Esophagus squamous epithelium (tissue), 5 donors: ENCODE measurements around the gene CEP20. TPM values are rescaled to one million over a fixed set of nuclear protein-coding genes. Genes with fewer than 3 reads are reported as not detected.
A peak's percentile ranks its signal among the peaks of the same experiment; 100 is the strongest.

Experiments
- DNase-seq: peaks from one replicate; lab custom pipeline; 2025; lab: John Stamatoyannopoulos, UW
- H3K27ac ChIP-seq, 4 donors: fragments of 200-600 bp; sonication (generic); one replicate each; pipeline ENCODE4 v1.5.1; 2016 to 2019; ENCODE audit warnings: mild to moderate bottlenecking in 1 of 4
- H3K27me3 ChIP-seq, 4 donors: fragments of 200-600 bp; sonication (generic); 1 replicate in 3 of 4; 2 replicates in 1 of 4; pipeline versions ENCODE4 v1.5.1 to v1.6.0; 2017 to 2021; ENCODE audit warnings: antibody characterized with exemption in 1 of 4
- H3K36me3 ChIP-seq, 3 donors: fragments of 200-600 bp; sonication (generic); one replicate each; pipeline ENCODE4 v1.5.1; 2016 to 2019
- H3K4me1 ChIP-seq, 3 donors: fragments of 200-600 bp; sonication (generic); one replicate each; pipeline ENCODE4 v1.5.1; 2017 to 2019
- H3K4me3 ChIP-seq, 4 donors: fragments of 200-600 bp; sonication (generic); 1 replicate in 3 of 4; 2 replicates in 1 of 4; pipeline ENCODE4 v1.5.1; 2016 to 2019; ENCODE audit warnings: mild to moderate bottlenecking in 2 of 4, moderate library complexity in 1 of 4
- H3K9me3 ChIP-seq, 3 donors: fragments of 200-600 bp; sonication (generic); one replicate each; pipeline ENCODE4 v1.5.1; 2016 to 2019
- CTCF ChIP-seq, 6 experiments: fragments of 450-650 bp in 4 of 6; fragments of 200-600 bp in 2 of 6; sonication (generic) in 2 of 6; IDR thresholded peaks; one replicate each; pipeline ENCODE4 v1.5.1; 2016 to 2019; ENCODE audit warnings: antibody characterized with exemption in 6 of 6, mild to moderate bottlenecking in 4 of 6, moderate library complexity in 4 of 6
- POLR2A ChIP-seq, 4 donors: fragments of 450-650 bp; IDR thresholded peaks; one replicate each; pipeline ENCODE4 v1.6.1; 2017; ENCODE audit warnings: antibody characterized with exemption in 4 of 4, mild to moderate bottlenecking in 4 of 4, moderate library complexity in 3 of 4
- WGBS, 2 donors: methylation state at CpG; one replicate each; pipeline ENCODE4 v1.1.5; 2018; 5-methylcytosine and 5-hydroxymethylcytosine counted together
- intact Hi-C: fragments of 100-400 bp; cut with DNase I; formaldehyde crosslinking; loops from one replicate; pipeline ENCODE4 v1.15.0; 2022
- small RNA-seq, 4 donors: library from RNA; depleted of rRNA; stranded (forward); fragments of <200 nt; gene quantifications; one replicate each; pipeline ENCODE3, GENCODE V24; 2016
- total RNA-seq, 4 donors: library from RNA; depleted of rRNA; stranded (reverse); fragments of >200 nt; gene quantifications; one replicate each; pipeline ENCODE4 v1.1.0, GENCODE V29; 2016
- donor health status: DM: yes; HTN: yes; CAD: no.

Gene CEP20
- total RNA-seq, 4 donors from 2014 or later: 36.1 to 74.3 (median 42.5) TPM

- 26 to 58% methylated on average over 11 to 12 of the region's 17 CpGs for WGBS, 2 donors
- Histone ChIP-seq H3K27me3 (no peaks in the 10 kb centered on the region), H3K4me1 (peaks cover 0 to 14% (median 0%) of the 10 kb centered on the region in 3 donors), H3K36me3 (no peaks in the 10 kb centered on the region), H3K27ac (peak overlapping the region; percentile 9 to 75 (median 70)), H3K9me3 (no peaks in the 10 kb centered on the region), H3K4me3 (no peak overlapping the region)
- no peak for TF ChIP-seq POLR2A (IDR thresholded peaks at IDR 0.05)
- TF ChIP-seq CTCF (IDR thresholded peaks at IDR 0.05): no peak
- intact Hi-C loops: no loop called here
- DNase-seq: no peak
These were observed 65.4 kb downstream of the CEP20 start for GRCh38 chr16:15822957-15823356.

GRCh38 chr16:15820837-15821236 is 67.6 kb downstream of the CEP20 start:
- Histone ChIP-seq H3K36me3 (no peaks in the 10 kb centered on the region), H3K27ac (peak overlapping the region in 2 of 4 donors; percentile 19 to 46), H3K4me1 (peaks cover 0 to 8% (median 0%) of the 10 kb centered on the region in 3 donors), H3K27me3 (no peaks in the 10 kb centered on the region), H3K4me3 (no peak overlapping the region), H3K9me3 (peaks cover 0 to 8% (median 0%) of the 10 kb centered on the region in 3 donors)
- WGBS, 2 donors: 74 to 81% methylated on average over 7 of the region's 7 CpGs
- DNase-seq: no peak
- TF ChIP-seq CTCF (IDR thresholded peaks at IDR 0.05): no peak
- TF ChIP-seq POLR2A (IDR thresholded peaks at IDR 0.05): no peak
- intact Hi-C loops: no loop called here

- H3K36me3 ChIP-seq: no peaks in the 10 kb centered on the region
- intact Hi-C loops: no loop called here
- H3K27me3 ChIP-seq: no peaks in the 10 kb centered on the region
- no peak for DNase-seq
- peaks cover 0 to 5% (median 0%) of the 10 kb centered on the region in 3 donors for H3K4me1 ChIP-seq
- H3K27ac ChIP-seq: peak overlapping the region in 2 of 4 donors; percentile 2 to 43
- WGBS, 2 donors: 96 to 100% methylated on average over 1 to 2 of the region's 2 CpGs
- no peak overlapping the region for H3K4me3 ChIP-seq
- peaks cover 0 to 13% (median 0%) of the 10 kb centered on the region in 3 donors for H3K9me3 ChIP-seq
- TF ChIP-seq POLR2A (IDR thresholded peaks at IDR 0.05) (no peak), CTCF (IDR thresholded peaks at IDR 0.05) (no peak)
These were observed 69.4 kb downstream of the CEP20 start for GRCh38 chr16:15819046-15819445.

- Histone ChIP-seq H3K27me3 (no peaks in the 10 kb centered on the region), H3K4me3 (no peak overlapping the region), H3K4me1 (peaks cover 0 to 3% (median 0%) of the 10 kb centered on the region in 3 donors), H3K9me3 (peaks cover 0 to 13% (median 0%) of the 10 kb centered on the region in 3 donors), H3K27ac (no peak overlapping the region), H3K36me3 (no peaks in the 10 kb centered on the region)
- 50 to 76% methylated on average over 2 of the region's 2 CpGs for WGBS, 2 donors
- DNase-seq: no peak
- TF ChIP-seq CTCF (IDR thresholded peaks at IDR 0.05) (no peak), POLR2A (IDR thresholded peaks at IDR 0.05) (no peak)
- intact Hi-C loops: no loop called here
These were observed 71.0 kb downstream of the CEP20 start for GRCh38 chr16:15817446-15817845.

GRCh38 chr16:15816228-15816627 is 72.2 kb downstream of the CEP20 start:
- intact Hi-C loops: no loop called here

More at GRCh38 chr16:15816228-15816627, 72.2 kb downstream of the CEP20 start:
- Histone ChIP-seq H3K4me3 (no peak overlapping the region), H3K27me3 (peaks cover 0 to 7% (median 0%) of the 10 kb centered on the region in 4 donors), H3K4me1 (peaks cover 0 to 15% (median 2%) of the 10 kb centered on the region in 3 donors), H3K27ac (no peak overlapping the region), H3K36me3 (no peaks in the 10 kb centered on the region), H3K9me3 (peaks cover 0 to 13% (median 0%) of the 10 kb centered on the region in 3 donors)
- TF ChIP-seq CTCF (IDR thresholded peaks at IDR 0.05) (no peak), POLR2A (IDR thresholded peaks at IDR 0.05) (no peak)
- no peak for DNase-seq

Small RNA genes within 50 kb of the gene (small RNA-seq; reads per million reads assigned to genes)
- 0 to 0.30 (median 0) reads per million in 4 donors for gene RNU6-213P

Other genes starting within 250 kb of the CEP20 start
- 10 to 100 TPM; 16.8 to 33.8 (median 19.2) TPM for gene MARF1, start 245.4 kb downstream of the CEP20 start, total RNA-seq
- 10 to 100 TPM; 22.4 to 40.6 (median 31.4) TPM for gene NDE1, start 238.4 kb downstream of the CEP20 start, total RNA-seq
- 1,000 to 10,000 TPM in 1 of 4 donors, 100 to 1,000 TPM in 3; 121 to 1,349 (median 217) TPM for gene MYH11, start 31.6 kb downstream of the CEP20 start, total RNA-seq
- 10 to 100 TPM; 22.9 to 56.7 (median 46.9) TPM for gene ABCC1, start 61.0 kb upstream of the CEP20 start, total RNA-seq